ENCODE measurements around the gene SCN11A. TPM values are rescaled to one million over a fixed set of nuclear protein-coding genes. Genes with fewer than 3 reads are reported as not detected.

SCN11A gene
- total RNA-seq, 2 experiments from 2014 or later, result 0.13 to 0.25 TPM

DNA sequence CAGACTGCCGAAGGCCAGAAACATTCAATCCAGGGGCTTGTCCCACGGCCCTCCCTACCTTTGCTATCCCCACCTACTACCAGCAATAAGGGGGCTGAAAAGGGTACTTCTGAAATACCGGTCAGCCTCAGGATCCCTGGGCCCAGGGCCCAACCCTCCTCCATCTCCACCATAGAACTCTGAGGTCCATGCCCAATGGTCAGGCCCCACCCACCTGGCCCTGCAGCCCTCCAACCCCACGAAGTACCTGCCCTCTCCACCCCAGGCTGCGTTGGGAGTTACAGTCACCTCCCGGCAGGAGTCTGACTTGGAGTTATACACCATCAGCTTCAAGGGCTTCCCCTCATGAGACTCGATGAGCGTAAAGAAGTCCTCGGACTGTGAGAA lies 48.7 kb upstream of the SCN11A start:
- H3K9me2 ChIP-seq (ENCODE audit: insufficient read depth, low read length), result no peaks in the 10 kb centered on the region
- no TSS peak for BruUV-seq (replicated peaks)
- no peaks in the 10 kb centered on the region for H4K20me1 ChIP-seq (ENCODE audit: insufficient read depth, low read length)
- no peak for DNase-seq (ENCODE audit: low spot score)
- no peak overlapping the region for H2AFZ ChIP-seq (ENCODE audit: low read length)
- peaks cover 38% of the 10 kb centered on the region for H3K4me1 ChIP-seq (ENCODE audit: insufficient read depth, low read length, poor library complexity, severe bottlenecking)
- CTCF ChIA-PET (ENCODE audit: unreplicated experiment), result no interaction called here
- H3K4me2 ChIP-seq (ENCODE audit: low read length), result no peak overlapping the region
- peaks cover 67% of the 10 kb centered on the region for H3K36me3 ChIP-seq (ENCODE audit: insufficient read depth, low read length)
- POLR2A ChIA-PET, result interaction anchor here (0.6 kb wide), 2 partner anchors 92 to 124 kb away, joined by 3 read pairs; partner anchors contain the start of gene XIRP1
- intact Hi-C loops (cut with micrococcal nuclease; ENCODE audit: unreplicated experiment), result loop anchor here (2.0 kb wide), 1 partner anchor 80 kb away; no protein-coding TSS in a partner anchor
- no peak for TF ChIP-seq EZH2phosphoT487 (IDR thresholded peaks at IDR 0.05; ENCODE audit: borderline replicate concordance, low read depth, low read length)
- no peaks in the 10 kb centered on the region for H3K79me2 ChIP-seq (ENCODE audit: insufficient read depth, low read depth, low read length)
- no peak overlapping the region for H3K4me3 ChIP-seq (ENCODE audit: low read depth, low read length, poor library complexity, severe bottlenecking)
- no peak overlapping the region for H3K27ac ChIP-seq (ENCODE audit: low read depth, low read length, poor library complexity, severe bottlenecking)
- H3K9me3 ChIP-seq (ENCODE audit: low read length), result no peaks in the 10 kb centered on the region

GRCh38 chr3:39099738-39100499 lies 48.2 kb upstream of the SCN11A start:
- Histone ChIP-seq H3K4me2 (ENCODE audit: low read length) (no peak overlapping the region), H3K9me3 (ENCODE audit: low read length) (no peaks in the 10 kb centered on the region), H3K4me1 (ENCODE audit: insufficient read depth, low read length, poor library complexity, severe bottlenecking) (peaks cover 32% of the 10 kb centered on the region), H3K36me3 (ENCODE audit: insufficient read depth, low read length) (peaks cover 72% of the 10 kb centered on the region), H4K20me1 (ENCODE audit: insufficient read depth, low read length) (no peaks in the 10 kb centered on the region), H2AFZ (ENCODE audit: low read length) (no peak overlapping the region), H3K79me2 (ENCODE audit: insufficient read depth, low read depth, low read length) (no peaks in the 10 kb centered on the region), H3K4me3 (ENCODE audit: low read depth, low read length, poor library complexity, severe bottlenecking) (no peak overlapping the region), H3K27ac (ENCODE audit: low read depth, low read length, poor library complexity, severe bottlenecking) (no peak overlapping the region), H3K9me2 (ENCODE audit: insufficient read depth, low read length) (no peaks in the 10 kb centered on the region)
- TF ChIP-seq, protein P1, sequence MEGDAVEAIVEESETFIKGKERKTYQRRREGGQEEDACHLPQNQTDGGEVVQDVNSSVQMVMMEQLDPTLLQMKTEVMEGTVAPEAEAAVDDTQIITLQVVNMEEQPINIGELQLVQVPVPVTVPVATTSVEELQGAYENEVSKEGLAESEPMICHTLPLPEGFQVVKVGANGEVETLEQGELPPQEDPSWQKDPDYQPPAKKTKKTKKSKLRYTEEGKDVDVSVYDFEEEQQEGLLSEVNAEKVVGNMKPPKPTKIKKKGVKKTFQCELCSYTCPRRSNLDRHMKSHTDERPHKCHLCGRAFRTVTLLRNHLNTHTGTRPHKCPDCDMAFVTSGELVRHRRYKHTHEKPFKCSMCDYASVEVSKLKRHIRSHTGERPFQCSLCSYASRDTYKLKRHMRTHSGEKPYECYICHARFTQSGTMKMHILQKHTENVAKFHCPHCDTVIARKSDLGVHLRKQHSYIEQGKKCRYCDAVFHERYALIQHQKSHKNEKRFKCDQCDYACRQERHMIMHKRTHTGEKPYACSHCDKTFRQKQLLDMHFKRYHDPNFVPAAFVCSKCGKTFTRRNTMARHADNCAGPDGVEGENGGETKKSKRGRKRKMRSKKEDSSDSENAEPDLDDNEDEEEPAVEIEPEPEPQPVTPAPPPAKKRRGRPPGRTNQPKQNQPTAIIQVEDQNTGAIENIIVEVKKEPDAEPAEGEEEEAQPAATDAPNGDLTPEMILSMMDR (conservative IDR thresholded peaks at IDR 0.05; ENCODE audit: low read length), result no peak
- no peak for TF ChIP-seq EZH2phosphoT487 (IDR thresholded peaks at IDR 0.05; ENCODE audit: borderline replicate concordance, low read depth, low read length)
- no TSS peak for BruUV-seq (replicated peaks)
- ChIA-PET POLR2A (no interaction called here), CTCF (ENCODE audit: unreplicated experiment) (no interaction called here)
- intact Hi-C loops (cut with micrococcal nuclease; ENCODE audit: unreplicated experiment), result loop anchor here (2.0 kb wide), 1 partner anchor 81 kb away; no protein-coding TSS in a partner anchor
- DNase-seq (ENCODE audit: low spot score), result no peak

DNA sequence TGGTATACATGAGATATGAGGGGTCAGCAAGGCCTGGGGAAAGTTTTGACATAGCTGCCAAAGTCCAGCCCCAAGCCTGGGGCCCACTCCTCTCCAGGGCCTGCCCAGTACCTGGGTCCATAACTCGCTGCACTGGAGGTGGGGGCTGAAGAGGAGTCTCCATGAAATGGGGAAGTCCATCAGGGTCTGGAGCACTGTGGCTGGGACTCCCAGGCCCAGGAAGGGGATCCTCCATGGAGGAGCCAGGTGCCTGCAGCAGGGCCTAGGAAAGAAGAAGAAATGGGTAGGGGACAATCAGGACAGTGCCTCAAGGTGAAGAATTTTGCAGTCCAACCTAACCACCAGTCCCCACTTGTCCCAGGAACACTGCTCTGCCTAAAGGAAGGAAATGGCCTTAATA lies 47.5 kb upstream of the SCN11A start:
- Histone ChIP-seq H3K27ac (ENCODE audit: low read depth, low read length, poor library complexity, severe bottlenecking) (no peak overlapping the region), H3K4me2 (ENCODE audit: low read length) (no peak overlapping the region), H3K79me2 (ENCODE audit: insufficient read depth, low read depth, low read length) (no peaks in the 10 kb centered on the region), H3K4me1 (ENCODE audit: insufficient read depth, low read length, poor library complexity, severe bottlenecking) (peaks cover 27% of the 10 kb centered on the region), H3K36me3 (ENCODE audit: insufficient read depth, low read length) (peaks cover 79% of the 10 kb centered on the region), H3K9me2 (ENCODE audit: insufficient read depth, low read length) (no peaks in the 10 kb centered on the region), H4K20me1 (ENCODE audit: insufficient read depth, low read length) (no peaks in the 10 kb centered on the region), H3K9me3 (ENCODE audit: low read length) (no peaks in the 10 kb centered on the region), H2AFZ (ENCODE audit: low read length) (no peak overlapping the region), H3K4me3 (ENCODE audit: low read depth, low read length, poor library complexity, severe bottlenecking) (no peak overlapping the region)
- TF ChIP-seq EZH2phosphoT487 (IDR thresholded peaks at IDR 0.05; ENCODE audit: borderline replicate concordance, low read depth, low read length), result no peak
- TF ChIP-seq, protein P1 (conservative IDR thresholded peaks at IDR 0.05; ENCODE audit: low read length), result no peak
- no peak for DNase-seq (ENCODE audit: low spot score)
- POLR2A ChIA-PET, result no interaction called here
- intact Hi-C loops (cut with micrococcal nuclease; ENCODE audit: unreplicated experiment), result no loop called here
- no TSS peak for BruUV-seq (replicated peaks)
- CTCF ChIA-PET (ENCODE audit: unreplicated experiment), result no interaction called here
